HG03565 (cell line): ENCODE results near the gene CD2.
A peak's percentile ranks its signal among the peaks of the same experiment; 100 is the strongest.
"Not testable (repeated sequence)": the region's sequence is repeated elsewhere in the genome, so short reads cannot be mapped to it uniquely, and the experiment has no call there.

Source experiments
- ATAC-seq: cut with Tn5 transposase; IDR thresholded peaks from one replicate; pipeline ENCODE4 v1.9.1; 2021; ENCODE audit warnings: mild to moderate bottlenecking, moderate library complexity; ENCODE audit not compliant: unreplicated experiment

CD2 gene

GRCh38 chr1:116731439-116731838, 22.8 kb upstream of the CD2 start:
- no peak for ATAC-seq

- no peak for ATAC-seq
These were observed 21.5 kb upstream of the CD2 start for GRCh38 chr1:116732726-116733125.

DNA sequence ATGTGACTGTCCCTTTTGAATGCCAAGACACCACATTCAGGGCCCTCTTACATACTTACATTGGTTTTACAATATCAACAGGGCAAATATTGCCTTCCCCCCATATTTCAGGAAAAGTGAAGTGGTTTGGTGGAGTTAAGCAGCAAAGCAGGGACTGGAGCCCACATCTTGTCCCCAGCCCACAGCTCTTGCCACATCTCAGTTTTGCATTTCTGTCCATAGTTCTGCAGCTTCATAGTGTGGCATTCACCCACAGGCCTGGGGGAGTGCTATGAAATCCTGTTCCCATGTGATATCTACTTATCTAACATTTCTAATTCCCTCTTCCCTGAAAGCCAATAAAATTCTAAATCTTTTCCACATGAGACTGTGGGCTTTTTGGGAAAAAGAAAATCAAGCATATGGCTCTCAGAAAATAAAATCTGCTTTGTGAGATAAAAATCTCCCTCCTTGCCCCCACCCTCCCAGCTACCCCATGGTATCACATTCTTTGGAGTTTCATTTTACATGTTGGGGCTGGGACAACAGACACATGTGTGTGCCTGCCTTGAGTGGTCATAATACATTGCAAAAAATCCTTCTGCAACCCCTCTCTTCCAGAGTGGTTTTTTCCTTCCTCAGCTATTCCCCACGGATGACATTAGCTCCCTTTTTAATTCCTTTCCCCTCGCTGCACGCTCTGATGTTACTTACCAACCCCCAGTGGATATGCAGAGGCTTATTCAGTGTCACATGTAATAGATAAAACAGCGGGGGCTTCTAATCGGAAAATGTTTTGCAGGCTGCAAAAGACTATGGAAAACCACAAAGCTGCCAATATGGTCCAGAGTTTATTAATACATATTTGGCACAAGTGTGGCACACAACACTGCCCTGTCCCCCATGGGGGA, 20.5 kb upstream of the CD2 start:
- no peak for ATAC-seq

- ATAC-seq = no peak
These were observed 19.0 kb upstream of the CD2 start for GRCh38 chr1:116735246-116735645.

GRCh38 chr1:116737020-116737854, 17.0 kb upstream of the CD2 start:
- peak; percentile 25 for ATAC-seq

DNA sequence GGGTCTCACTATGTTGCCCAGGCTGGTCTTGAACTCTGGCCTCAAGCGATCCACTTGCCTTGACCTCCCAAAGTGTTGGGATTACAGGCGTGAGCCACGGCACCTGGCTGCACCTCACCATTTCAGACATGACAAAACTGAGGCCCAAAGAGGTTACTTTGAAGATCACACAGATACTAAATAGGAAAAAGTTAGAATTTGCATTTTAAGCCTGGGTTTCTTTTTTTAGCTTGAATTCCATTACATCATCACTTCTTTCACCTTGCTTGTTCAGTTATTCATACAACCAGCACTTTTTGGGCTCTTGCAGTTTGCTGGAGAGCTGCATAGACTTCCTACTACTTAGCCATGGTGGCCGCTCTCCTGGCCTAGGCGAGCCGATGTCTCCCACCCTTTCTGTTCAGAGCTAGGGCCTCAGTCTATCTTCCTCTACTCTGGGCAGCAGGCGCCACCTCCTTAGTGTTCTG, 16.3 kb upstream of the CD2 start:
- ATAC-seq = peak; percentile 26

GRCh38 chr1:116738673-116739370, 15.4 kb upstream of the CD2 start:
- peak; percentile 58 for ATAC-seq

DNA sequence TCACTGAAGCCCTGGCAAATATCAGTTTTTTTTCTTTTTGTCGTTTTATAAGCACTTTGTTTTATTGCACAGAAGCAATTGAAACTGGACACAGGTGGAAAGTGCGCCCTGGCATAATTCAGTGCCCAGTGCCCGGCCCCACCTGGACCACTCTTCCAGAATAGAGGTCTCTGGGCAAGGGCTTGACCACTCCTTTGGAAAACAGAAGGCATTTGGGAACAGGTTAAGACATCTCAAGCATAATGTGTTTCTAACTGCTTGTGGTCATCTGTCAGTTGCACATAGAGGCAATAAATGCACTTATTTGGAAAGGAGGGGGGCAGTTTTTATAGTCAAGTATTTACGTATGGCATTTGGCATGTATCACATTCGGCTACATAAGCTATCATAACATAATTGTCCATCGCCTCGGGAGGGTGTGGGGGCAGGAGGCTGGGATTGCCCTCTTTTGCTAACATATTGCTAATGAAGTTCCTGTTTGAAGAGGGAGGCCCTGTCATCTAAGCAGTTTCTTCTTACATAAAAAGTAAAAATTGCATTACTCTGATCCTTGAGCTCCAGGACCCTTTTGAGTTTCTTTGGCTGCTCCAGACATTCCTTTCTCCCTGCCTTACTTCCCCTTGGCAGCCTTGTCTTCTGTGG, 14.7 kb upstream of the CD2 start:
- ATAC-seq = no peak

DNA sequence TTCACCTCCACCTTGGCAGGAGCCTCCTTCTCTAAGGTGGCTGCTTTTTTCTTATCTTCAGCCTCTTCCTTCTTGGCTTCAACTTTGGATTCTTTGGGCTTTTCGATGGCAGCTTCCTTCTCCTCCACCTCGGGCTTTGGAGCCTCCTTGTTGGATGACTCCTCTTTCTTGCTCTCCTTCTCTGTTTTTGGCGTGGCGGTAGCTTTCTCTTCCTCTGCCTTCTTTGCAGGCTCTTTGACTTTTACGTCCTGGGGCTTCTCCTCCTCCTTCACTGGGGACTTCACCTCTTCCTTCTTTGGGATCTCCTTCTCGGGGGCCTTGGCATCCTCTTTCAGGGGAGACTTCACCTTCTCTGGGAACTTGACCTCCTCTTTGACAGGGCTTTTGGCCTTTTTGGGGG, 13.9 kb upstream of the CD2 start:
- ATAC-seq = no peak

DNA sequence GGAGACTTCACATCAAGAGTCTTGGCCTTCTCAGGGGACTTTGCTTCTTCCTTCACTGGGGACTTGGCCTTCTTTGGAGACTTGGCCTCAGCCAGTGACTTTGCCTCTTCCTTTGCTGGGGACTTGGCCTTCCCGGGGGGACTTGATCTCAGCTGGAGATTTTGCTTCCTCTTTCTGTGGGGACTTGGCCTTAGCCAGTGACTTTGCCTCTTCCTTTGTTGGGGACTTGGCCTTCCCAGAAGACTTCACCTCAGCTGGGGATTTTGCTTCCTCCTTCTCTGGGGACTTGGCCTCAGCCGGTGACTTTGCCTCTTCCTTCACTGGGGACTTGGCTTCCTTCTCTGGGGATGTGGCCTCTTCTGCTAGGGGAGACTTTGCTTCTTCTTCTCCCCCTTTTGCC, 13.5 kb upstream of the CD2 start:
- no peak for ATAC-seq

- no peak for ATAC-seq
These were observed 12.2 kb upstream of the CD2 start for GRCh38 chr1:116741836-116742565.

GRCh38 chr1:116743535-116743934, 10.7 kb upstream of the CD2 start:
- no peak for ATAC-seq

- ATAC-seq = no peak
These were observed 6.0 kb upstream of the CD2 start for GRCh38 chr1:116748272-116748671.

- ATAC-seq = no peak
These were observed 3.1 kb upstream of the CD2 start for GRCh38 chr1:116751146-116751545.

- no peak for ATAC-seq
These were observed 2.6 kb upstream of the CD2 start for GRCh38 chr1:116751621-116752020.

DNA sequence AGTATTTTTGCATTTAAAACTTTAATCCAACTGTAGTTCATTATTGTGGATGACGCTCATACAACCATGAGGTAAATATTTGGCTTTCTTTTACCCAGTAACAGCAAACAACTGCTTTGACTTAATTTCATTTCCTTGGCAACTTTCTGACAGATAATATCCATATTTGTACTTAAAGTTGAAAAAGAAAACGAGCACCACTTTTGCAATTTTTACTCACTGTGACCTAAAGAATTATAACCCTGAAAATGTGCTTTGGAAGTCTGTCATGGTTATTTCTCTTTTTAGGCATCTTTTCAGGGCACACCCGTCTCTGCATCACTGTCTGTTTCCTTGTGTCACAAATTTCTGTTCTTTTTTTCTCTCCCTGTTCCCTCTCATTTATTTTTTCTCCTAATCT, 918 bp upstream of the CD2 start:
- ATAC-seq = no peak

- no peak for ATAC-seq
These were observed 836 bp downstream of the CD2 start for GRCh38 chr1:116755066-116755465.

DNA sequence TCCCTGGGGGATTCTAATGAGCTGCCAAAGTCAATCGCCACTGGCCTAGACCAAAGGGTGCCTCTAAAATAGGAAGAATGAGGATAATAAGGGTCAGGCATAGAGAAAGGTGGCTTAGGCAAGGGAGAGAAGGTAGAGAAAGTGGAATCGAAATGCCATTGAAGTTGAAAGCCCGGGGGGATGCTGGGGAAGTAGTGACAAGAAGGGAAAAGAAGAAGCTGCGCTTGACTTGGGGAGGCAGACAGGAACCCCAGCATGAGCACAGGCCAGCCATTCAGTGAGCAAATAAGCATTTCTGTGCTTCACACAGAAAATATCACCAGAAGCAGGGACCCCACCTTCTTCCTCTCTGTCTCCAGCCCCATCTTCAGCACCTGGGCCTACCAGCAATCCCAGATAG, 1.5 kb downstream of the CD2 start:
- ATAC-seq = no peak

GRCh38 chr1:116756092-116756491, 1.9 kb downstream of the CD2 start:
- ATAC-seq = not testable (repeated sequence)

DNA sequence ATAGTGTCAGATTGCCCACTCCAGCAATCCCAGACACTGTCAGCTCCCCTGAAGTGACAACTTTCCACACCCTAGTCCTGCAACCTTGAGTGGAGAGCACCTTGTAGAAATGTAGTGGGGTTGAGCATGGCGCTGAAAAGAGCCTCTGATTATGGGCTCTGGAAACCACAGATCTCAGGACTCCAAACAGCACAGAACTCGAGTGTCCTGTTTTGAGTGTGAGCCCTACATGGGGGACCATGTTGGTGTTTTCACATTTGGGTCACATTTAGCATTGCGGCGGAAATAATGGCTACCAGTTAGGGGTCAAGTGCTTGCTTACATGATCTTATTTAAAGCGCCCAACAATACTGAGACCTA, 4.2 kb downstream of the CD2 start:
- ATAC-seq = not testable (repeated sequence)
